Measurements from ENCODE around the gene ARHGEF35. TPM values are rescaled to one million over a fixed set of nuclear protein-coding genes. Genes with fewer than 3 reads are reported as not detected.
"Not testable (repeated sequence)": the region's sequence is repeated elsewhere in the genome, so short reads cannot be mapped to it uniquely, and the experiment has no call there.

The ARHGEF35 gene
- total RNA-seq, 1 donor from 2014 or later, result 0.69 TPM

- not testable (repeated sequence) for H3K4me3 Mint-ChIP-seq (ENCODE audit: unreplicated experiment); DNase-seq; H3K9me3 Mint-ChIP-seq (ENCODE audit: unreplicated experiment); H3K4me1 Mint-ChIP-seq (ENCODE audit: low read depth, unreplicated experiment); H3K27me3 Mint-ChIP-seq (ENCODE audit: unreplicated experiment); H3K27ac Mint-ChIP-seq (ENCODE audit: unreplicated experiment); H3K36me3 Mint-ChIP-seq (ENCODE audit: unreplicated experiment)
- TF ChIP-seq CTCF (IDR thresholded peaks at IDR 0.05; ENCODE audit: partially characterized antibody, unreplicated experiment), result peak; percentile 46
These were observed 17.1 kb downstream of the ARHGEF35 start for GRCh38 chr7:144178380-144179164.

GRCh38 chr7:144174613-144175012 is 21.0 kb downstream of the ARHGEF35 start:
- H3K27ac Mint-ChIP-seq (ENCODE audit: unreplicated experiment), result no peak overlapping the region
- no peaks in the 10 kb centered on the region for H3K4me1 Mint-ChIP-seq (ENCODE audit: low read depth, unreplicated experiment)
- TF ChIP-seq CTCF (IDR thresholded peaks at IDR 0.05; ENCODE audit: partially characterized antibody, unreplicated experiment), result no peak
- no peaks in the 10 kb centered on the region for H3K9me3 Mint-ChIP-seq (ENCODE audit: unreplicated experiment)
- no peak for DNase-seq
- peaks cover 5% of the 10 kb centered on the region for H3K36me3 Mint-ChIP-seq (ENCODE audit: unreplicated experiment)
- no peak overlapping the region for H3K4me3 Mint-ChIP-seq (ENCODE audit: unreplicated experiment)
- peaks cover 2% of the 10 kb centered on the region for H3K27me3 Mint-ChIP-seq (ENCODE audit: unreplicated experiment)

GRCh38 chr7:144171594-144172350 is 23.9 kb downstream of the ARHGEF35 start:
- H3K4me3 Mint-ChIP-seq (ENCODE audit: unreplicated experiment); DNase-seq; H3K27ac Mint-ChIP-seq (ENCODE audit: unreplicated experiment); H3K36me3 Mint-ChIP-seq (ENCODE audit: unreplicated experiment); H3K27me3 Mint-ChIP-seq (ENCODE audit: unreplicated experiment); H3K4me1 Mint-ChIP-seq (ENCODE audit: low read depth, unreplicated experiment); H3K9me3 Mint-ChIP-seq (ENCODE audit: unreplicated experiment): not testable (repeated sequence)

GRCh38 chr7:144164784-144165183 is 30.8 kb downstream of the ARHGEF35 start:
- Mint-ChIP-seq H3K4me3 (ENCODE audit: unreplicated experiment) (no peak overlapping the region), H3K4me1 (ENCODE audit: low read depth, unreplicated experiment) (no peaks in the 10 kb centered on the region), H3K27ac (ENCODE audit: unreplicated experiment) (no peak overlapping the region), H3K36me3 (ENCODE audit: unreplicated experiment) (no peaks in the 10 kb centered on the region), H3K27me3 (ENCODE audit: unreplicated experiment) (no peaks in the 10 kb centered on the region), H3K9me3 (ENCODE audit: unreplicated experiment) (peaks cover 2% of the 10 kb centered on the region)
- no peak for TF ChIP-seq CTCF (IDR thresholded peaks at IDR 0.05; ENCODE audit: partially characterized antibody, unreplicated experiment)
- no peak for DNase-seq

- TF ChIP-seq CTCF (IDR thresholded peaks at IDR 0.05; ENCODE audit: partially characterized antibody, unreplicated experiment), result no peak
- no peaks in the 10 kb centered on the region for H3K9me3 Mint-ChIP-seq (ENCODE audit: unreplicated experiment)
- no peak overlapping the region for H3K27ac Mint-ChIP-seq (ENCODE audit: unreplicated experiment)
- DNase-seq, result no peak
- no peak overlapping the region for H3K4me3 Mint-ChIP-seq (ENCODE audit: unreplicated experiment)
- H3K36me3 Mint-ChIP-seq (ENCODE audit: unreplicated experiment), result no peaks in the 10 kb centered on the region
- no peaks in the 10 kb centered on the region for H3K4me1 Mint-ChIP-seq (ENCODE audit: low read depth, unreplicated experiment)
- H3K27me3 Mint-ChIP-seq (ENCODE audit: unreplicated experiment), result no peaks in the 10 kb centered on the region
These were observed 36.8 kb downstream of the ARHGEF35 start for GRCh38 chr7:144158861-144159260.
